ENCODE measurements around the gene SLC49A3. TPM values are rescaled to one million over a fixed set of nuclear protein-coding genes. Genes with fewer than 3 reads are reported as not detected.

SLC49A3 gene
- total and polyA plus RNA-seq, 2 experiments from 2014 or later = 1.3 to 3.7 TPM

DNA sequence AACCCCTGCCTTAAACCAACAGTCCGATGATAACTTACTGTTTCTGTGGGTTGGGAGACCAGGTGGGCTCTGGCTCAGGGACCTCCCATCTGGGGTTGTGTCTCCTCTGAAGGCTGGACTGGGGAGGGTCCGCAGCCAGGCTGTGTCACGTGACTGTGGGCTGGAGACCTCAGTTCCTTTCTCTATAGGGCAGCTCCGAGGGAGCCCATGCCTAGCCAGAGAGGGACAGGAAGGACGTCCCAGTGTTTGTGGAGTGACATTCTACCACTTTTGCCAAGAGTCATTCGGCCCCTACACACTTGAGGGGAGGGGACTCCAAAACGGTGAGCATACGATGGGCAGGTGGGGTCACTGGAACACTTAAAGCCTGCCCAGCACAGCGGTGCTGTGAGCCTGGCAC, 21.2 kb upstream of the SLC49A3 start:
- Mint-ChIP-seq H3K36me3 (ENCODE audit: low read depth) (peaks cover 33% of the 10 kb centered on the region), H3K27me3 (ENCODE audit: insufficient read depth, low read depth, poor library complexity) (peaks cover 2% of the 10 kb centered on the region), H3K27ac (no peak overlapping the region), H3K9me3 (no peaks in the 10 kb centered on the region), H3K4me3 (no peak overlapping the region), H3K4me1 (peaks cover 4% of the 10 kb centered on the region; the same call in 2 of the 3 replicates)
- Histone ChIP-seq H3K9me2 (ENCODE audit: insufficient read depth) (no peaks in the 10 kb centered on the region), H3K4me3 (no peak overlapping the region), H3K27ac (ENCODE audit: low read depth) (no peak overlapping the region), H2AFZ (no peak overlapping the region), H3K27me3 (ENCODE audit: insufficient read depth) (peaks cover under 1% of the 10 kb centered on the region; the same call in 1 of the 2 replicates), H3F3A (replicated peaks; ENCODE audit: low read depth) (no peaks in the 10 kb centered on the region), H3K4me1 (ENCODE audit: insufficient read depth) (no peaks in the 10 kb centered on the region), H4K20me1 (replicated peaks; ENCODE audit: insufficient read depth) (peaks cover 33% of the 10 kb centered on the region), H3K36me3 (ENCODE audit: insufficient read depth) (0 out of 2 replicates have a peak, but pooled peaks cover 3% of the 10 kb centered on the region), H3K79me2 (replicated peaks; ENCODE audit: insufficient read depth) (peaks cover 67% of the 10 kb centered on the region), H3K4me2 (no peak overlapping the region)
- ATAC-seq (no peak), DNase-seq (ENCODE audit: low spot score) (no peak)
- TF ChIP-seq, protein P1, sequence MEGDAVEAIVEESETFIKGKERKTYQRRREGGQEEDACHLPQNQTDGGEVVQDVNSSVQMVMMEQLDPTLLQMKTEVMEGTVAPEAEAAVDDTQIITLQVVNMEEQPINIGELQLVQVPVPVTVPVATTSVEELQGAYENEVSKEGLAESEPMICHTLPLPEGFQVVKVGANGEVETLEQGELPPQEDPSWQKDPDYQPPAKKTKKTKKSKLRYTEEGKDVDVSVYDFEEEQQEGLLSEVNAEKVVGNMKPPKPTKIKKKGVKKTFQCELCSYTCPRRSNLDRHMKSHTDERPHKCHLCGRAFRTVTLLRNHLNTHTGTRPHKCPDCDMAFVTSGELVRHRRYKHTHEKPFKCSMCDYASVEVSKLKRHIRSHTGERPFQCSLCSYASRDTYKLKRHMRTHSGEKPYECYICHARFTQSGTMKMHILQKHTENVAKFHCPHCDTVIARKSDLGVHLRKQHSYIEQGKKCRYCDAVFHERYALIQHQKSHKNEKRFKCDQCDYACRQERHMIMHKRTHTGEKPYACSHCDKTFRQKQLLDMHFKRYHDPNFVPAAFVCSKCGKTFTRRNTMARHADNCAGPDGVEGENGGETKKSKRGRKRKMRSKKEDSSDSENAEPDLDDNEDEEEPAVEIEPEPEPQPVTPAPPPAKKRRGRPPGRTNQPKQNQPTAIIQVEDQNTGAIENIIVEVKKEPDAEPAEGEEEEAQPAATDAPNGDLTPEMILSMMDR (conservative IDR thresholded peaks at IDR 0.05; ENCODE audit: low read depth in 2 of 2) = no peak
- TF ChIP-seq JUNB (IDR thresholded peaks at IDR 0.05; ENCODE audit: unreplicated experiment) (no peak), STAT1 (IDR thresholded peaks at IDR 0.05; ENCODE audit: unreplicated experiment) (no peak), ZNF114 (CRISPR knock-in tag; IDR thresholded peaks at IDR 0.05) (no peak), EZH2phosphoT487 (IDR thresholded peaks at IDR 0.05; ENCODE audit: unreplicated experiment) (no peak), CREB1 (CRISPR knock-in tag; IDR thresholded peaks at IDR 0.05; ENCODE audit: low read depth) (no peak), ZNF331 (CRISPR knock-in tag; IDR thresholded peaks at IDR 0.05; ENCODE audit: low read depth) (no peak)
- TF ChIP-seq, protein P2, sequence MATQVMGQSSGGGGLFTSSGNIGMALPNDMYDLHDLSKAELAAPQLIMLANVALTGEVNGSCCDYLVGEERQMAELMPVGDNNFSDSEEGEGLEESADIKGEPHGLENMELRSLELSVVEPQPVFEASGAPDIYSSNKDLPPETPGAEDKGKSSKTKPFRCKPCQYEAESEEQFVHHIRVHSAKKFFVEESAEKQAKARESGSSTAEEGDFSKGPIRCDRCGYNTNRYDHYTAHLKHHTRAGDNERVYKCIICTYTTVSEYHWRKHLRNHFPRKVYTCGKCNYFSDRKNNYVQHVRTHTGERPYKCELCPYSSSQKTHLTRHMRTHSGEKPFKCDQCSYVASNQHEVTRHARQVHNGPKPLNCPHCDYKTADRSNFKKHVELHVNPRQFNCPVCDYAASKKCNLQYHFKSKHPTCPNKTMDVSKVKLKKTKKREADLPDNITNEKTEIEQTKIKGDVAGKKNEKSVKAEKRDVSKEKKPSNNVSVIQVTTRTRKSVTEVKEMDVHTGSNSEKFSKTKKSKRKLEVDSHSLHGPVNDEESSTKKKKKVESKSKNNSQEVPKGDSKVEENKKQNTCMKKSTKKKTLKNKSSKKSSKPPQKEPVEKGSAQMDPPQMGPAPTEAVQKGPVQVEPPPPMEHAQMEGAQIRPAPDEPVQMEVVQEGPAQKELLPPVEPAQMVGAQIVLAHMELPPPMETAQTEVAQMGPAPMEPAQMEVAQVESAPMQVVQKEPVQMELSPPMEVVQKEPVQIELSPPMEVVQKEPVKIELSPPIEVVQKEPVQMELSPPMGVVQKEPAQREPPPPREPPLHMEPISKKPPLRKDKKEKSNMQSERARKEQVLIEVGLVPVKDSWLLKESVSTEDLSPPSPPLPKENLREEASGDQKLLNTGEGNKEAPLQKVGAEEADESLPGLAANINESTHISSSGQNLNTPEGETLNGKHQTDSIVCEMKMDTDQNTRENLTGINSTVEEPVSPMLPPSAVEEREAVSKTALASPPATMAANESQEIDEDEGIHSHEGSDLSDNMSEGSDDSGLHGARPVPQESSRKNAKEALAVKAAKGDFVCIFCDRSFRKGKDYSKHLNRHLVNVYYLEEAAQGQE (IDR thresholded peaks at IDR 0.05; ENCODE audit: unreplicated experiment) = no peak
- TF ChIP-seq, protein P3, sequence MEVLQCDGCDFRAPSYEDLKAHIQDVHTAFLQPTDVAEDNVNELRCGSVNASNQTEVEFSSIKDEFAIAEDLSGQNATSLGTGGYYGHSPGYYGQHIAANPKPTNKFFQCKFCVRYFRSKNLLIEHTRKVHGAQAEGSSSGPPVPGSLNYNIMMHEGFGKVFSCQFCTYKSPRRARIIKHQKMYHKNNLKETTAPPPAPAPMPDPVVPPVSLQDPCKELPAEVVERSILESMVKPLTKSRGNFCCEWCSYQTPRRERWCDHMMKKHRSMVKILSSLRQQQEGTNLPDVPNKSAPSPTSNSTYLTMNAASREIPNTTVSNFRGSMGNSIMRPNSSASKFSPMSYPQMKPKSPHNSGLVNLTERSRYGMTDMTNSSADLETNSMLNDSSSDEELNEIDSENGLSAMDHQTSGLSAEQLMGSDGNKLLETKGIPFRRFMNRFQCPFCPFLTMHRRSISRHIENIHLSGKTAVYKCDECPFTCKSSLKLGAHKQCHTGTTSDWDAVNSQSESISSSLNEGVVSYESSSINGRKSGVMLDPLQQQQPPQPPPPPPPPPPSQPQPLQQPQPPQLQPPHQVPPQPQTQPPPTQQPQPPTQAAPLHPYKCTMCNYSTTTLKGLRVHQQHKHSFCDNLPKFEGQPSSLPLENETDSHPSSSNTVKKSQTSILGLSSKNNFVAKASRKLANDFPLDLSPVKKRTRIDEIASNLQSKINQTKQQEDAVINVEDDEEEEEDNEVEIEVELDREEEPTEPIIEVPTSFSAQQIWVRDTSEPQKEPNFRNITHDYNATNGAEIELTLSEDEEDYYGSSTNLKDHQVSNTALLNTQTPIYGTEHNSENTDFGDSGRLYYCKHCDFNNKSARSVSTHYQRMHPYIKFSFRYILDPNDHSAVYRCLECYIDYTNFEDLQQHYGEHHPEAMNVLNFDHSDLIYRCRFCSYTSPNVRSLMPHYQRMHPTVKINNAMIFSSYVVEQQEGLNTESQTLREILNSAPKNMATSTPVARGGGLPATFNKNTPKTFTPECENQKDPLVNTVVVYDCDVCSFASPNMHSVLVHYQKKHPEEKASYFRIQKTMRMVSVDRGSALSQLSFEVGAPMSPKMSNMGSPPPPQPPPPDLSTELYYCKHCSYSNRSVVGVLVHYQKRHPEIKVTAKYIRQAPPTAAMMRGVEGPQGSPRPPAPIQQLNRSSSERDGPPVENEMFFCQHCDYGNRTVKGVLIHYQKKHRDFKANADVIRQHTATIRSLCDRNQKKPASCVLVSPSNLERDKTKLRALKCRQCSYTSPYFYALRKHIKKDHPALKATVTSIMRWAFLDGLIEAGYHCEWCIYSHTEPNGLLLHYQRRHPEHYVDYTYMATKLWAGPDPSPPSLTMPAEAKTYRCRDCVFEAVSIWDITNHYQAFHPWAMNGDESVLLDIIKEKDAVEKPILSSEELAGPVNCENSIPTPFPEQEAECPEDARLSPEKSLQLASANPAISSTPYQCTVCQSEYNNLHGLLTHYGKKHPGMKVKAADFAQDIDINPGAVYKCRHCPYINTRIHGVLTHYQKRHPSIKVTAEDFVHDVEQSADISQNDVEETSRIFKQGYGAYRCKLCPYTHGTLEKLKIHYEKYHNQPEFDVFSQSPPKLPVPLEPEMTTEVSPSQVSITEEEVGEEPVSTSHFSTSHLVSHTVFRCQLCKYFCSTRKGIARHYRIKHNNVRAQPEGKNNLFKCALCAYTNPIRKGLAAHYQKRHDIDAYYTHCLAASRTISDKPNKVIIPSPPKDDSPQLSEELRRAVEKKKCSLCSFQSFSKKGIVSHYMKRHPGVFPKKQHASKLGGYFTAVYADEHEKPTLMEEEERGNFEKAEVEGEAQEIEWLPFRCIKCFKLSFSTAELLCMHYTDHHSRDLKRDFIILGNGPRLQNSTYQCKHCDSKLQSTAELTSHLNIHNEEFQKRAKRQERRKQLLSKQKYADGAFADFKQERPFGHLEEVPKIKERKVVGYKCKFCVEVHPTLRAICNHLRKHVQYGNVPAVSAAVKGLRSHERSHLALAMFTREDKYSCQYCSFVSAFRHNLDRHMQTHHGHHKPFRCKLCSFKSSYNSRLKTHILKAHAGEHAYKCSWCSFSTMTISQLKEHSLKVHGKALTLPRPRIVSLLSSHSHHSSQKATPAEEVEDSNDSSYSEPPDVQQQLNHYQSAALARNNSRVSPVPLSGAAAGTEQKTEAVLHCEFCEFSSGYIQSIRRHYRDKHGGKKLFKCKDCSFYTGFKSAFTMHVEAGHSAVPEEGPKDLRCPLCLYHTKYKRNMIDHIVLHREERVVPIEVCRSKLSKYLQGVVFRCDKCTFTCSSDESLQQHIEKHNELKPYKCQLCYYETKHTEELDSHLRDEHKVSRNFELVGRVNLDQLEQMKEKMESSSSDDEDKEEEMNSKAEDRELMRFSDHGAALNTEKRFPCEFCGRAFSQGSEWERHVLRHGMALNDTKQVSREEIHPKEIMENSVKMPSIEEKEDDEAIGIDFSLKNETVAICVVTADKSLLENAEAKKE (CRISPR knock-in tag; IDR thresholded peaks at IDR 0.05) = no peak
- TF ChIP-seq, protein P4, sequence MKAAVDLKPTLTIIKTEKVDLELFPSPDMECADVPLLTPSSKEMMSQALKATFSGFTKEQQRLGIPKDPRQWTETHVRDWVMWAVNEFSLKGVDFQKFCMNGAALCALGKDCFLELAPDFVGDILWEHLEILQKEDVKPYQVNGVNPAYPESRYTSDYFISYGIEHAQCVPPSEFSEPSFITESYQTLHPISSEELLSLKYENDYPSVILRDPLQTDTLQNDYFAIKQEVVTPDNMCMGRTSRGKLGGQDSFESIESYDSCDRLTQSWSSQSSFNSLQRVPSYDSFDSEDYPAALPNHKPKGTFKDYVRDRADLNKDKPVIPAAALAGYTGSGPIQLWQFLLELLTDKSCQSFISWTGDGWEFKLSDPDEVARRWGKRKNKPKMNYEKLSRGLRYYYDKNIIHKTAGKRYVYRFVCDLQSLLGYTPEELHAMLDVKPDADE (IDR thresholded peaks at IDR 0.05) = no peak
